Measurements from ENCODE around the gene PCBP3.

PCBP3 gene

DNA sequence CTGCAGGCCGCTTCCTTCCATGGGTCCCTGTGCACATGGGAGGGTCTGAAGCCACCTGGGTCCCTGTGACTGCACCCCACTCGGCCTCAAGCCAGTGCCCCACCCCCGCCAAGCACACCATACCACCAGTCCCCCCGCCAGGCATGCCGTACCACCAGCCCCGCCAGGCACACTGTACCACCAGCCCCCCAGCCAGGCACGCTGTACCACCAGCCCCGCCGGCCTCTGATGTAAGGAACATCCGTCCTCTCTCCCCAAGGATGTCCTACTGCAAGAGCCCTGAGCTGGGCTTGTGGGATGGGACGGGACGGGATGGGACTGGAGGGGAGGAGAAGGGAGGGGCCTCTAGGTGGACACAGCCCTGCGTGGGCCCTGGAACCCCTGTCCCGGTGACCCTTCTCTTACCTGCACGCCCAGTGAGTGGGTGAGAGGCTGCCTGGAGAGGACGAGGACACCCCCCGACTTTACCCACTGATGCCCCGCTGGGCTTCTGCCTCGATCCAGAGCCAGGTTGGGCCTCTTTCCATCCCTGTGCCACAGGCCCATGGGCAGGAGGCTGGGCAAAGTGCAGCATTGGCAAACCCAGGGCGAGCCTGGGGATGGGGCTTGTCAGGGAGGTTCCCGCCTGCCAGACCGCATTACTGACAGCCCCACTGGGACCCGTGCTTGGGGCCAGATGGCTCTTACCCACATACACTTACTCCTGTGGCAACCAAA, 297.3 kb downstream of the PCBP3 start:
- no peaks in the 10 kb centered on the region for H3K36me3 ChIP-seq (ENCODE audit: control insufficient read depth, insufficient read depth, low read length)
- no peaks in the 10 kb centered on the region for H3K9me3 ChIP-seq (ENCODE audit: control insufficient read depth, insufficient read depth, low read length)
- H3K9ac ChIP-seq (ENCODE audit: low read depth, low read length): no peak overlapping the region
- H3K4me3 ChIP-seq (ENCODE audit: low read depth, low read length): no peak overlapping the region
- H3K4me1 ChIP-seq (ENCODE audit: control insufficient read depth, insufficient read depth, low read length): no peaks in the 10 kb centered on the region
- H3K27me3 ChIP-seq (ENCODE audit: control insufficient read depth, insufficient read depth, low read length): no peaks in the 10 kb centered on the region

DNA sequence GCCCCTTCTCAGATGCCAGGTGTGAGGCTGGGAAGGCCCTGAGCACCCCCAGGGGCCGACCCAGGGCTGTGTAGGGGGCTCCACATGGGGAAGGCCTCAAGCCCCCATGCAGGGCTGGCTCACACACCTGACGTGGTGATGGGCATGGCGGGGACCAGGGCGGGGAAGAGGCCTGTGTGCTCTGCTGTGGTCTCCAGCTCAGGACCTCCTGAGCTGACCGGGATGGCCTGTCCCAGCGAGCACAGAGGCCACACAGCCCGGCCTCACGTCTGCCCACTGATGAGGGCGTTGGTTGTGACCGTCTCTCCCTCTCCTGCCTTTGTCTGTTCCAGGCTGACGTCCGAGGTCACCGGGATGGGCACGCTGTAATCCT, 297.8 kb downstream of the PCBP3 start:
- Histone ChIP-seq H3K4me3 (ENCODE audit: low read depth, low read length) (no peak overlapping the region), H3K9ac (ENCODE audit: low read depth, low read length) (no peak overlapping the region), H3K9me3 (ENCODE audit: control insufficient read depth, insufficient read depth, low read length) (no peaks in the 10 kb centered on the region), H3K36me3 (ENCODE audit: control insufficient read depth, insufficient read depth, low read length) (no peaks in the 10 kb centered on the region), H3K4me1 (ENCODE audit: control insufficient read depth, insufficient read depth, low read length) (no peaks in the 10 kb centered on the region), H3K27me3 (ENCODE audit: control insufficient read depth, insufficient read depth, low read length) (no peaks in the 10 kb centered on the region)

GRCh38 chr21:45941717-45942546, 298.4 kb downstream of the PCBP3 start:
- no peaks in the 10 kb centered on the region for H3K9me3 ChIP-seq (ENCODE audit: control insufficient read depth, insufficient read depth, low read length)
- no peaks in the 10 kb centered on the region for H3K27me3 ChIP-seq (ENCODE audit: control insufficient read depth, insufficient read depth, low read length)
- no peak overlapping the region for H3K9ac ChIP-seq (ENCODE audit: low read depth, low read length)
- H3K4me1 ChIP-seq (ENCODE audit: control insufficient read depth, insufficient read depth, low read length): no peaks in the 10 kb centered on the region
- no peaks in the 10 kb centered on the region for H3K36me3 ChIP-seq (ENCODE audit: control insufficient read depth, insufficient read depth, low read length)
- no peak overlapping the region for H3K4me3 ChIP-seq (ENCODE audit: low read depth, low read length)

GRCh38 chr21:45942755-45943629, 299.5 kb downstream of the PCBP3 start:
- H3K4me1 ChIP-seq (ENCODE audit: control insufficient read depth, insufficient read depth, low read length): no peaks in the 10 kb centered on the region
- no peaks in the 10 kb centered on the region for H3K27me3 ChIP-seq (ENCODE audit: control insufficient read depth, insufficient read depth, low read length)

DNA sequence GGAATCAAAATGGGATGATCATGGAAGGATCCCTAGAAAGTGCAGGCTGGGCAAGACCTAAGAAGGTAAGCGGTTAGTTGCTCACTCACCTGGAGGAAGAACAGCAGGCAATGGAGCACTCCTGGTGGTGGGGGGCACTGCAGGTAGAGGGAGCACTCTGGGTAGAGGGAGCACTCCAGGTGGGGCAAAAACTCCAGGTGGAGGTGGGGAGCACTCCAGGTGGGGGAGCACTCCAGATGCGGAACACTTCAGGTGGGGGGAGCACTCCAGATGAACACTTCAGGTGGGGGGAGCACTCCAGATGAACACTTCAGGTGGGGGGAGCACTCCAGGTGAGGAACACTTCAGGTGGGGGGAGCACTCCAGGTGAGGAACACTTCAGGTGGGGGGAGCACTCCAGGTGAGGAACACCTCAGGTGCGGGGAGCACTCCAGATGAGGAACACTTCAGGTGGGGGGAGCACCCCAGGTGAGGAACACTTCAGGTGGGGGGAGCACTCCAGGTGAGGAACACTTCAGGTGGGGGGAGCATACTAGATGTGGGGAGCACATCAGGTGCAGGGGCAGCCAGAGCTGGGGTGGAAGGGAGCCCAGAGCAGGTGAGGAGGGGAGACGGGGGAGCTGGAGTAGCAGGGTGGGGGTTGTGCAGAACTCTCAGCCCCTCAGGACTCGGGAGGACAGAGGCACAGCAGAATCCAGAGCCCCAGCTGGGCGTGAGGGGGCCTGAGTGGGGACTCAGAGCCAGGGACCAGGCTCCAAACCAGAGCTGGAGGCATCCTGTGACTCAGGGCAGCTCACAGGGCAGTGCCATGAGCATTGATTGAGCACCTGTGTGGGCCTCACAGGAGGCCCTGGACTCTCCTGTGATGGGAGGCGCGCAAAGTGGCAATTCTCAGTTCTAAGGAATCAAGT, 300.4 kb downstream of the PCBP3 start:
- Histone ChIP-seq H3K9ac (ENCODE audit: low read depth, low read length) (no peak overlapping the region), H3K4me1 (ENCODE audit: control insufficient read depth, insufficient read depth, low read length) (no peaks in the 10 kb centered on the region), H3K4me3 (ENCODE audit: low read depth, low read length) (no peak overlapping the region), H3K9me3 (ENCODE audit: control insufficient read depth, insufficient read depth, low read length) (no peaks in the 10 kb centered on the region), H3K27me3 (ENCODE audit: control insufficient read depth, insufficient read depth, low read length) (no peaks in the 10 kb centered on the region), H3K36me3 (ENCODE audit: control insufficient read depth, insufficient read depth, low read length) (no peaks in the 10 kb centered on the region)

More at GRCh38 chr21:45942755-45943629, 299.5 kb downstream of the PCBP3 start:
- Histone ChIP-seq H3K4me3 (ENCODE audit: low read depth, low read length) (no peak overlapping the region), H3K36me3 (ENCODE audit: control insufficient read depth, insufficient read depth, low read length) (no peaks in the 10 kb centered on the region), H3K9ac (ENCODE audit: low read depth, low read length) (no peak overlapping the region), H3K9me3 (ENCODE audit: control insufficient read depth, insufficient read depth, low read length) (no peaks in the 10 kb centered on the region)

GRCh38 chr21:45944601-45945000, 301.1 kb downstream of the PCBP3 start:
- Histone ChIP-seq H3K27me3 (ENCODE audit: control insufficient read depth, insufficient read depth, low read length) (no peaks in the 10 kb centered on the region), H3K4me3 (ENCODE audit: low read depth, low read length) (no peak overlapping the region), H3K9me3 (ENCODE audit: control insufficient read depth, insufficient read depth, low read length) (no peaks in the 10 kb centered on the region), H3K36me3 (ENCODE audit: control insufficient read depth, insufficient read depth, low read length) (no peaks in the 10 kb centered on the region), H3K9ac (ENCODE audit: low read depth, low read length) (no peak overlapping the region), H3K4me1 (ENCODE audit: control insufficient read depth, insufficient read depth, low read length) (no peaks in the 10 kb centered on the region)

- Histone ChIP-seq H3K9me3 (ENCODE audit: control insufficient read depth, insufficient read depth, low read length) (no peaks in the 10 kb centered on the region), H3K4me3 (ENCODE audit: low read depth, low read length) (no peak overlapping the region), H3K9ac (ENCODE audit: low read depth, low read length) (no peak overlapping the region), H3K36me3 (ENCODE audit: control insufficient read depth, insufficient read depth, low read length) (no peaks in the 10 kb centered on the region), H3K27me3 (ENCODE audit: control insufficient read depth, insufficient read depth, low read length) (no peaks in the 10 kb centered on the region), H3K4me1 (ENCODE audit: control insufficient read depth, insufficient read depth, low read length) (no peaks in the 10 kb centered on the region)
These were observed 301.7 kb downstream of the PCBP3 start for GRCh38 chr21:45945066-45945867.

- Histone ChIP-seq H3K27me3 (ENCODE audit: control insufficient read depth, insufficient read depth, low read length) (no peaks in the 10 kb centered on the region), H3K36me3 (ENCODE audit: control insufficient read depth, insufficient read depth, low read length) (no peaks in the 10 kb centered on the region), H3K4me1 (ENCODE audit: control insufficient read depth, insufficient read depth, low read length) (no peaks in the 10 kb centered on the region), H3K9ac (ENCODE audit: low read depth, low read length) (no peak overlapping the region), H3K9me3 (ENCODE audit: control insufficient read depth, insufficient read depth, low read length) (no peaks in the 10 kb centered on the region), H3K4me3 (ENCODE audit: low read depth, low read length) (no peak overlapping the region)
These were observed 302.3 kb downstream of the PCBP3 start for GRCh38 chr21:45945868-45946210.

- H3K9me3 ChIP-seq (ENCODE audit: control insufficient read depth, insufficient read depth, low read length): no peaks in the 10 kb centered on the region
- no peak overlapping the region for H3K4me3 ChIP-seq (ENCODE audit: low read depth, low read length)
- no peaks in the 10 kb centered on the region for H3K27me3 ChIP-seq (ENCODE audit: control insufficient read depth, insufficient read depth, low read length)
- no peaks in the 10 kb centered on the region for H3K36me3 ChIP-seq (ENCODE audit: control insufficient read depth, insufficient read depth, low read length)
- H3K4me1 ChIP-seq (ENCODE audit: control insufficient read depth, insufficient read depth, low read length): no peaks in the 10 kb centered on the region
- H3K9ac ChIP-seq (ENCODE audit: low read depth, low read length): no peak overlapping the region
These were observed 303.8 kb downstream of the PCBP3 start for GRCh38 chr21:45947296-45947695.

- Histone ChIP-seq H3K9me3 (ENCODE audit: control insufficient read depth, insufficient read depth, low read length) (no peaks in the 10 kb centered on the region), H3K36me3 (ENCODE audit: control insufficient read depth, insufficient read depth, low read length) (no peaks in the 10 kb centered on the region), H3K4me1 (ENCODE audit: control insufficient read depth, insufficient read depth, low read length) (no peaks in the 10 kb centered on the region), H3K9ac (ENCODE audit: low read depth, low read length) (no peak overlapping the region), H3K4me3 (ENCODE audit: low read depth, low read length) (no peak overlapping the region), H3K27me3 (ENCODE audit: control insufficient read depth, insufficient read depth, low read length) (no peaks in the 10 kb centered on the region)
These were observed 304.3 kb downstream of the PCBP3 start for GRCh38 chr21:45947716-45948255.

All from iPS-15b (cell line).